ENCODE results near the gene MIEF1.

The MIEF1 gene

GRCh38 chr22:39502109-39502788 is at the start of gene MIEF1:
Gene MIEF1 (plus strand): TSS chr22:39502290. CDS start chr22:39511295, 9,005 bp downstream.
- peak; percentile 34 for DNase-seq

- DNase-seq = no peak
Measured at GRCh38 chr22:39452740-39453040, 49.4 kb upstream of the MIEF1 start.

- DNase-seq = no peak
Measured at GRCh38 chr22:39453765-39454378, 48.2 kb upstream of the MIEF1 start.

GRCh38 chr22:39454385-39454871 is 47.7 kb upstream of the MIEF1 start:
- DNase-seq = no peak

- no peak for DNase-seq
Measured at GRCh38 chr22:39456522-39457197, 45.4 kb upstream of the MIEF1 start, which contains the start of gene MGAT3. Gene MGAT3 (plus strand): TSS chr22:39457012. CDS start chr22:39487348, 30,336 bp downstream.

GRCh38 chr22:39457198-39457555 is 44.9 kb upstream of the MIEF1 start:
- no peak for DNase-seq

- no peak for DNase-seq
Measured at GRCh38 chr22:39457556-39458443, 44.3 kb upstream of the MIEF1 start.

- DNase-seq = no peak
Measured at GRCh38 chr22:39458444-39459083, 43.5 kb upstream of the MIEF1 start.

GRCh38 chr22:39459681-39460080 is 42.4 kb upstream of the MIEF1 start:
- no peak for DNase-seq

GRCh38 chr22:39462443-39463221 is 39.5 kb upstream of the MIEF1 start:
- DNase-seq = no peak

GRCh38 chr22:39463277-39463676 is 38.8 kb upstream of the MIEF1 start:
- no peak for DNase-seq

GRCh38 chr22:39463931-39464390 is 38.1 kb upstream of the MIEF1 start:
- DNase-seq = no peak

- no peak for DNase-seq
Measured at GRCh38 chr22:39466228-39467006, 35.7 kb upstream of the MIEF1 start.

- no peak for DNase-seq
Measured at GRCh38 chr22:39467390-39467895, 34.6 kb upstream of the MIEF1 start.

- no peak for DNase-seq
Measured at GRCh38 chr22:39468487-39469325, 33.4 kb upstream of the MIEF1 start.

GRCh38 chr22:39469326-39469680 is 32.8 kb upstream of the MIEF1 start:
- no peak for DNase-seq

GRCh38 chr22:39469681-39470450 is 32.2 kb upstream of the MIEF1 start:
- no peak for DNase-seq

- DNase-seq = no peak
Measured at GRCh38 chr22:39470451-39471291, 31.4 kb upstream of the MIEF1 start.

Measured in NCI-H187 treated with DMSO at 0.1 percent for 48 hours (cell line).